Erythroblast (primary cell): Measurements from ENCODE around the gene CCP110.

Experiments used
- GATA1 ChIP-seq: IDR thresholded peaks from 2 replicates; pipeline ENCODE4 v1.6.1; 2011; ENCODE audit warnings: low read depth, mild to moderate bottlenecking, control low read depth, low read length, moderate library complexity
- POLR2A ChIP-seq: IDR thresholded peaks from 2 replicates; pipeline ENCODE4 v1.6.1; 2011; ENCODE audit warnings: mild to moderate bottlenecking, low read length

GRCh38 chr16:19532601-19533000 is 8.9 kb downstream of the CCP110 start:
- TF ChIP-seq POLR2A = no peak
- no peak for TF ChIP-seq GATA1
